Keratinocyte (primary cell): ENCODE results near the gene CC2D1B.

ENCODE experiments used
- CTCF ChIP-seq, 3 experiments: IDR thresholded peaks in 1 of 3; conservative IDR thresholded peaks in 1 of 3; optimal IDR thresholded peaks in 1 of 3; 2 replicates in 2 of 3; 3 replicates in 1 of 3; pipeline versions ENCODE3 to v1.5.1; 2011; ENCODE audit warnings: low read length in 3 of 3, mild to moderate bottlenecking in 3 of 3, moderate library complexity in 2 of 3, control low read depth in 1 of 3, inconsistent platforms in 1 of 3; ENCODE audit not compliant: insufficient read depth in 2 of 3; ENCODE audit errors: extremely low read depth in 1 of 3
- EZH2 ChIP-seq: IDR thresholded peaks from one replicate; pipeline ENCODE4 v1.6.1; 2012; ENCODE audit warnings: inconsistent platforms, mild to moderate bottlenecking, low read length, moderate library complexity

- TF ChIP-seq CTCF (optimal IDR thresholded peaks at IDR 0.05 in 1 of 3, IDR thresholded peaks at IDR 0.05 in 1 of 3, conservative IDR thresholded peaks at IDR 0.05 in 1 of 3; ENCODE audit: extremely low read depth in 1 of 3, insufficient read depth in 2 of 3, low read length in 3 of 3) (no peak), EZH2 (no peak)
Measured at GRCh38 chr1:52356818-52357355, 9.1 kb downstream of the CC2D1B start.
